Neural progenitor cell (in vitro differentiated cells): Measurements from ENCODE around the gene SLC1A4. TPM values are rescaled to one million over a fixed set of nuclear protein-coding genes. Genes with fewer than 3 reads are reported as not detected.

Experiments
- DNase-seq: peaks from one replicate; pipeline ENCODE4 v3.0.0-alpha.2; 2016; ENCODE audit warnings: low spot score
- H2AFZ ChIP-seq: fragments of 200-600 bp; sonication (generic); replicated peaks from 2 replicates; pipeline ENCODE4 v1.6.1; 2016; ENCODE audit warnings: antibody characterized with exemption
- H3F3A ChIP-seq: fragments of 200-600 bp; sonication (generic); 2 replicates; pipeline ENCODE4 v1.6.1; 2016; ENCODE audit warnings: antibody characterized with exemption, low read depth
- H3K27ac ChIP-seq: fragments of 200-600 bp; sonication (generic); 2 replicates; pipeline ENCODE4 v1.5.1; 2016; ENCODE audit warnings: mild to moderate bottlenecking
- H3K27me3 ChIP-seq: fragments of 200-600 bp; sonication (generic); 2 replicates; pipeline ENCODE4 v1.6.1; 2016; ENCODE audit warnings: mild to moderate bottlenecking, moderate library complexity
- H3K36me3 ChIP-seq: fragments of 200-600 bp; sonication (generic); 2 replicates; pipeline ENCODE4 v1.5.1; 2016
- H3K4me1 ChIP-seq: fragments of 200-600 bp; sonication (generic); 2 replicates; pipeline ENCODE4 v1.6.1; 2016; ENCODE audit warnings: mixed run types
- H3K4me2 ChIP-seq: fragments of 200-600 bp; sonication (generic); 2 replicates; pipeline ENCODE4 v1.6.1; 2016
- H3K4me3 ChIP-seq: fragments of 200-600 bp; sonication (generic); 2 replicates; pipeline ENCODE4 v1.5.1; 2016
- H3K79me2 ChIP-seq: fragments of 200-600 bp; sonication (generic); 2 replicates; pipeline ENCODE4 v1.6.1; 2016; ENCODE audit warnings: low read depth
- H3K9ac ChIP-seq: fragments of 200-600 bp; sonication (generic); 2 replicates; pipeline ENCODE4 v1.6.1; 2016
- H3K9me3 ChIP-seq: fragments of 200-600 bp; sonication (generic); 2 replicates; pipeline ENCODE4 v1.5.1; 2016; ENCODE audit warnings: low read depth
- H4K20me1 ChIP-seq: fragments of 200-600 bp; sonication (generic); 2 replicates; pipeline ENCODE4 v1.6.1; 2016; ENCODE audit warnings: low read depth
- H3K27ac Mint-ChIP-seq: 3 replicates; pipeline ENCODE4 v1.8.0; 2021; ENCODE audit warnings: mixed read lengths
- H3K27me3 Mint-ChIP-seq: 2 replicates; pipeline ENCODE4 v1.8.0; 2022; ENCODE audit warnings: low read depth, mild to moderate bottlenecking, inconsistent platforms, moderate library complexity, mixed read lengths; ENCODE audit not compliant: insufficient read depth
- H3K36me3 Mint-ChIP-seq: 3 replicates; pipeline ENCODE4 v1.8.0; 2021; ENCODE audit warnings: mixed read lengths
- H3K4me1 Mint-ChIP-seq: 3 replicates; pipeline ENCODE4 v1.8.0; 2021; ENCODE audit warnings: mixed read lengths
- H3K4me3 Mint-ChIP-seq: 3 replicates; pipeline ENCODE4 v1.8.0; 2021; ENCODE audit warnings: mild to moderate bottlenecking, moderate library complexity, mixed read lengths
- H3K9me3 Mint-ChIP-seq: 3 replicates; pipeline ENCODE4 v1.8.0; 2020; ENCODE audit warnings: mixed read lengths
- CTCF ChIP-seq: fragments of 200-600 bp; sonication (generic); IDR thresholded peaks from 2 replicates; pipeline ENCODE4 v1.5.1; 2017; ENCODE audit warnings: antibody characterized with exemption, mild to moderate bottlenecking
- EZH2 ChIP-seq: fragments of 200-600 bp; sonication (generic); IDR thresholded peaks from 2 replicates; pipeline ENCODE4 v1.6.1; 2017; ENCODE audit warnings: antibody characterized with exemption, mild to moderate bottlenecking, moderate library complexity
- EZH2phosphoT487 ChIP-seq: fragments of 200-600 bp; sonication (generic); IDR thresholded peaks from 2 replicates; pipeline ENCODE4 v1.6.1; 2017; ENCODE audit warnings: antibody characterized with exemption
- total RNA-seq: library from RNA; depleted of rRNA; stranded (reverse); fragments of >200 nt; gene quantifications from 2 replicates; pipeline ENCODE4 v1.2.3, GENCODE V29; 2015; ENCODE audit warnings: low replicate concordance

Gene SLC1A4
- total RNA-seq, 1 donor from 2014 or later = 1.3 TPM

GRCh38 chr2:65057391-65058052 lies 68.3 kb downstream of the SLC1A4 start:
- peaks cover 71% of the 10 kb centered on the region for H3K79me2 ChIP-seq
- no peak for DNase-seq
- H3K9me3 ChIP-seq = no peaks in the 10 kb centered on the region
- no peak overlapping the region for H2AFZ ChIP-seq
- H3K9ac ChIP-seq = peak overlapping the region; percentile 73
- peaks cover 2% of the 10 kb centered on the region for H3K36me3 Mint-ChIP-seq
- H3K4me3 Mint-ChIP-seq = peak overlapping the region; percentile 91
- H3K4me2 ChIP-seq = peak overlapping the region; percentile 97
- peaks cover 45% of the 10 kb centered on the region for H3K4me1 Mint-ChIP-seq
- peaks cover 9% of the 10 kb centered on the region for H3K27me3 Mint-ChIP-seq
- H3K4me3 ChIP-seq = peak overlapping the region; percentile 59
- H3K9me3 Mint-ChIP-seq = no peaks in the 10 kb centered on the region
- H3F3A ChIP-seq = peaks cover 4% of the 10 kb centered on the region
- TF ChIP-seq EZH2 = no peak
- TF ChIP-seq EZH2phosphoT487 = no peak
- no peak for TF ChIP-seq CTCF
- peaks cover 24% of the 10 kb centered on the region for H3K4me1 ChIP-seq
- H3K36me3 ChIP-seq = no peaks in the 10 kb centered on the region
- no peak overlapping the region for H3K27ac ChIP-seq
- peaks cover 48% of the 10 kb centered on the region for H4K20me1 ChIP-seq
- peak overlapping the region; percentile 82 for H3K27ac Mint-ChIP-seq
- no peaks in the 10 kb centered on the region for H3K27me3 ChIP-seq

- Histone ChIP-seq H3K4me3 (no peak overlapping the region), H3K36me3 (no peaks in the 10 kb centered on the region), H3K27me3 (no peaks in the 10 kb centered on the region), H2AFZ (no peak overlapping the region), H3K4me2 (peak overlapping the region; percentile 6), H3K4me1 (peaks cover 24% of the 10 kb centered on the region), H3F3A (peaks cover 4% of the 10 kb centered on the region), H3K79me2 (peaks cover 87% of the 10 kb centered on the region), H4K20me1 (peaks cover 64% of the 10 kb centered on the region), H3K9me3 (no peaks in the 10 kb centered on the region), H3K27ac (no peak overlapping the region), H3K9ac (no peak overlapping the region)
- Mint-ChIP-seq H3K27ac (no peak overlapping the region), H3K36me3 (peaks cover 8% of the 10 kb centered on the region), H3K4me3 (no peak overlapping the region), H3K9me3 (no peaks in the 10 kb centered on the region), H3K27me3 (peaks cover 9% of the 10 kb centered on the region), H3K4me1 (peaks cover 53% of the 10 kb centered on the region)
- TF ChIP-seq EZH2 = no peak
- no peak for TF ChIP-seq CTCF
- no peak for TF ChIP-seq EZH2phosphoT487
- DNase-seq = no peak
These were observed 69.9 kb downstream of the SLC1A4 start for GRCh38 chr2:65059071-65059470.

- TF ChIP-seq EZH2 (no peak), CTCF (no peak), EZH2phosphoT487 (no peak)
- no peaks in the 10 kb centered on the region for H3F3A ChIP-seq
- Mint-ChIP-seq H3K4me1 (peaks cover 43% of the 10 kb centered on the region), H3K4me3 (no peak overlapping the region), H3K9me3 (no peaks in the 10 kb centered on the region), H3K36me3 (peaks cover 9% of the 10 kb centered on the region), H3K27ac (peak overlapping the region; percentile 72), H3K27me3 (peaks cover 2% of the 10 kb centered on the region)
- no peaks in the 10 kb centered on the region for H3K27me3 ChIP-seq
- H3K4me1 ChIP-seq = peaks cover 24% of the 10 kb centered on the region
- H4K20me1 ChIP-seq = peaks cover 81% of the 10 kb centered on the region
- no peak for DNase-seq
- H3K9me3 ChIP-seq = no peaks in the 10 kb centered on the region
- H3K36me3 ChIP-seq = no peaks in the 10 kb centered on the region
- H3K4me3 ChIP-seq = no peak overlapping the region
- no peak overlapping the region for H3K9ac ChIP-seq
- H2AFZ ChIP-seq = no peak overlapping the region
- no peak overlapping the region for H3K27ac ChIP-seq
- peaks cover 98% of the 10 kb centered on the region for H3K79me2 ChIP-seq
- peak overlapping the region; percentile 19 for H3K4me2 ChIP-seq
These were observed 72.1 kb downstream of the SLC1A4 start for GRCh38 chr2:65061146-65061909.
